Measurements from ENCODE around the gene SFRP5.

Gene SFRP5

DNA sequence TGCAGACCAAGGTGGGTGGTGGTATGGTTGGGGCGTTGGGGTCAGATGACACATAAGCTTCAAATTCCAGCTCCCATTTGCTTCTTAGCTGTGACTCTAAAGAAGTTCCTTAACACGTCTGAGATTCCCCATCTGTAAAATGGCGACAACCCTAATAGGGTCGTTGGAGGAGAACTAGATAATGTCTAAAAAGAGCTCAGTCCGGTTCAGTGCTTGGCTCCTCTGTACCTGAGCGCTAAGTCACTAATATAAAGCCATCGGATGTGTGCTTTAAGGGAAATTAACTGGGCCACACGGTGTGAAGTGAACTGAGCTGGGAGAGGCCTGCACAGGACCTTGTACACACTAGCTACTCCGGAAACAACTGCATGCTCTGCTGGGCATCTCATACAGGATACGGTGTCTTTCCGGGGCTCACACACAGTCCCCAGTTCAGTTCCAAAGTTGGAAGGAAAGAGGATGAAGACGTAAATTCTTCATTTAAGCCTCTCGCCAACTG is 35.3 kb downstream of the SFRP5 start:
- no peaks in the 10 kb centered on the region for H3K9me3 ChIP-seq (ENCODE audit: severe bottlenecking)
- peaks cover 30% of the 10 kb centered on the region for H3K36me3 ChIP-seq (ENCODE audit: low read depth)
- TF ChIP-seq, protein P1, sequence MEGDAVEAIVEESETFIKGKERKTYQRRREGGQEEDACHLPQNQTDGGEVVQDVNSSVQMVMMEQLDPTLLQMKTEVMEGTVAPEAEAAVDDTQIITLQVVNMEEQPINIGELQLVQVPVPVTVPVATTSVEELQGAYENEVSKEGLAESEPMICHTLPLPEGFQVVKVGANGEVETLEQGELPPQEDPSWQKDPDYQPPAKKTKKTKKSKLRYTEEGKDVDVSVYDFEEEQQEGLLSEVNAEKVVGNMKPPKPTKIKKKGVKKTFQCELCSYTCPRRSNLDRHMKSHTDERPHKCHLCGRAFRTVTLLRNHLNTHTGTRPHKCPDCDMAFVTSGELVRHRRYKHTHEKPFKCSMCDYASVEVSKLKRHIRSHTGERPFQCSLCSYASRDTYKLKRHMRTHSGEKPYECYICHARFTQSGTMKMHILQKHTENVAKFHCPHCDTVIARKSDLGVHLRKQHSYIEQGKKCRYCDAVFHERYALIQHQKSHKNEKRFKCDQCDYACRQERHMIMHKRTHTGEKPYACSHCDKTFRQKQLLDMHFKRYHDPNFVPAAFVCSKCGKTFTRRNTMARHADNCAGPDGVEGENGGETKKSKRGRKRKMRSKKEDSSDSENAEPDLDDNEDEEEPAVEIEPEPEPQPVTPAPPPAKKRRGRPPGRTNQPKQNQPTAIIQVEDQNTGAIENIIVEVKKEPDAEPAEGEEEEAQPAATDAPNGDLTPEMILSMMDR (IDR thresholded peaks at IDR 0.05; ENCODE audit: poor library complexity, severe bottlenecking), result no peak
- no peaks in the 10 kb centered on the region for H3K27me3 ChIP-seq (ENCODE audit: insufficient read depth, poor library complexity, severe bottlenecking)
- DNase-seq (ENCODE audit: low spot score) (no peak), ATAC-seq (ENCODE audit: low read depth) (peak; percentile 3; the same call in 1 of the 3 replicates)
- H3K4me1 ChIP-seq (ENCODE audit: insufficient read depth, poor library complexity, severe bottlenecking), result peaks cover 5% of the 10 kb centered on the region
- H3K4me3 ChIP-seq (ENCODE audit: severe bottlenecking), result peak overlapping the region; percentile 89
- H3K27ac ChIP-seq (ENCODE audit: poor library complexity, severe bottlenecking), result peak overlapping the region; percentile 44

DNA sequence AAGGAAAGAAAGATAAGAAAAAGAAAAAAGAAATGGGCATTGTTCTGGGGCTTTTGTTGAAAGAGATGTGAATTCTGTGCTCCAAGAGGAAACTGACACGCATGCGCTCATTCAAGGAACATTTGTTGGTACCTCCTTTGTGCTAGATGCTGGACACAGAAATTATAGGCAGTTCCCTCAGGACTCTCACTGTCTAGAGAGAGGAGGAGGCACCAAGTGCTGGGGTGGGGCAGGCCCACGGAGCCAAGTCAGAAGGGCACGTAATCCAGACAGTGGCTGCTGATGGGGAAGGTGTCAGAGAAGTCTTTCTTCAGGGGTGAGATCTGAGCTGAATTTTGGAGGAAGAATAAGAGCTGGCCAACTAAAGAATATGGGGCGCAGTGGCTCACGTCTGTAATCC is 37.8 kb downstream of the SFRP5 start:
- no peaks in the 10 kb centered on the region for H3K27me3 ChIP-seq (ENCODE audit: insufficient read depth, poor library complexity, severe bottlenecking)
- H3K9me3 ChIP-seq (ENCODE audit: severe bottlenecking), result no peaks in the 10 kb centered on the region
- H3K27ac ChIP-seq (ENCODE audit: poor library complexity, severe bottlenecking), result no peak overlapping the region
- H3K4me3 ChIP-seq (ENCODE audit: severe bottlenecking), result no peak overlapping the region
- no peak for DNase-seq (ENCODE audit: low spot score)
- H3K36me3 ChIP-seq (ENCODE audit: low read depth), result peaks cover 6% of the 10 kb centered on the region
- TF ChIP-seq, protein P1 (IDR thresholded peaks at IDR 0.05; ENCODE audit: poor library complexity, severe bottlenecking), result no peak
- ATAC-seq (ENCODE audit: low read depth), result no peak
- H3K4me1 ChIP-seq (ENCODE audit: insufficient read depth, poor library complexity, severe bottlenecking), result peaks cover 5% of the 10 kb centered on the region

DNA sequence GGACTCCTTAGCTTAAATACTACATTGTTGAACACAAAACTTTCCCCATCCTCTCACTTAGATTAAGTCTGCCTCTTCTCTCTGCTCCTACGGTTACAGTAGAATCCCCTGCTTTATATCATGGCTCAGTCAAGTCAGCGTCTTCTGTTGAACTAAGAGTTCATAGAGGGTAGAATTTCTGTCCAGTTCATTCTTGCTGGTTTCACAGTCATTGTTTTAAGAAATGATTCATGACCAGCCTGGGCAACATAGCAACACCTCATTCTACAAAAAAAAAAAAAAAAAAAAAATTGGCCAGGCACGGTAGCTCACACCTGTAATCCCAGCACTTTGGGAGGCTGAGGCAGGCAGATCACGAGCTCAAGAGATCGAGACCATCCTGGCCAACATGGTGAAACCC is 38.5 kb downstream of the SFRP5 start:
- Histone ChIP-seq H3K4me1 (ENCODE audit: insufficient read depth, poor library complexity, severe bottlenecking) (peaks cover 4% of the 10 kb centered on the region), H3K9me3 (ENCODE audit: severe bottlenecking) (no peaks in the 10 kb centered on the region), H3K27me3 (ENCODE audit: insufficient read depth, poor library complexity, severe bottlenecking) (no peaks in the 10 kb centered on the region), H3K36me3 (ENCODE audit: low read depth) (no peaks in the 10 kb centered on the region), H3K4me3 (ENCODE audit: severe bottlenecking) (no peak overlapping the region), H3K27ac (ENCODE audit: poor library complexity, severe bottlenecking) (no peak overlapping the region)
- no peak for DNase-seq (ENCODE audit: low spot score)
- no peak for ATAC-seq (ENCODE audit: low read depth)
- TF ChIP-seq, protein P1 (IDR thresholded peaks at IDR 0.05; ENCODE audit: poor library complexity, severe bottlenecking), result no peak

DNA sequence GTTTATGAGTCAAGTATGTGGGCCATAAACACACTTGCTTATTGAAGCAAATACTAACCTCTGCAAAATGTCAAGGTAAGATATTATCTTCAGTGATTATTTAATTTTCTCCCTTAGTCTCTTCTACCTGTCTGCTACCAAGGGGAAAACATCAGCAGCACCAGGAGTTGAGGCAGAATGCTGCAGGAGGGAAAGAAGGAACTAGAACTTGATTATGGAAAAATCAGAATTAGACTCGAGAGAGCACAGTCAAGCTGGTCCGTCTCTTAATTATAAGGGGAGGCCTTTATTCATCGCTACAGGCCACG is 39.8 kb downstream of the SFRP5 start:
- no peak for ATAC-seq (ENCODE audit: low read depth)
- DNase-seq (ENCODE audit: low spot score), result no peak
- Histone ChIP-seq H3K27ac (ENCODE audit: poor library complexity, severe bottlenecking) (no peak overlapping the region), H3K27me3 (ENCODE audit: insufficient read depth, poor library complexity, severe bottlenecking) (no peaks in the 10 kb centered on the region), H3K36me3 (ENCODE audit: low read depth) (no peaks in the 10 kb centered on the region), H3K4me1 (ENCODE audit: insufficient read depth, poor library complexity, severe bottlenecking) (no peaks in the 10 kb centered on the region), H3K9me3 (ENCODE audit: severe bottlenecking) (no peaks in the 10 kb centered on the region), H3K4me3 (ENCODE audit: severe bottlenecking) (no peak overlapping the region)
- TF ChIP-seq, protein P1 (IDR thresholded peaks at IDR 0.05; ENCODE audit: poor library complexity, severe bottlenecking), result peak; percentile 69

DNA sequence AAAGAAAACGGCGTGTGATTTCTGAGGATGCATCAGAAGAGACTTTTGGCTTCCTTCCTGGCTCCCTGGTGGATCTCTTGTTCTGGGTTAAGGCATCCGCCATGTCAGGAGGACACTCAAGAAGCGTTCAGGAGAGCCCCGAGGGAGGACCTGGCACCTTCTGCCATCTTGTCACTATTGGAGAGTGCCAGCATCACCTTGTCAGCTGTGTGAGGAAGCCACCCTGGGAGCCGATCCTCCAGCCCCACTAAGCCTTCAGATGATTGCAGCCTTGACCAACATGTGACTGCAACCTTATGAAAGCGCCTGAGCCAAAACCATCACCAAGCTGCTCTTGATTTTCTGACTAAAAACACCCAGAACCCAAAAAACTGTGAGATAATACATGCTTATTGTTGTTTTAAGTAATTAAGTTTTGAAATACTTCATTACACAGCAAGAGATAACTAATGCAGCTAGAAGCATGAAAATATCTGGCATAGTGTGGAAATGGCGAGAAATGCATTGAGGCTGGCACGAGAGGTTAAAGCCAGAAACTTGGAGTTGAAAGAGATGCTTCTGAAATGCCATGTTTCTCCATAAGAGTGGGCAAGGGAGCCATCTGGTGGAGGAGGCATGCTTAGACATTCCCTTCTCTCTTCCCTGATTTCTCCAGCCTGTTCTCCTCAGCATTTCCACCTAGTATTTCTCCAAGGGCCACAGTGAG is 40.3 kb downstream of the SFRP5 start:
- TF ChIP-seq, protein P1 (IDR thresholded peaks at IDR 0.05; ENCODE audit: poor library complexity, severe bottlenecking), result peak; percentile 90
- peak; percentile 76 for ATAC-seq (ENCODE audit: low read depth)

More for the DNA sequence above, 40.3 kb downstream of the SFRP5 start:
- H3K36me3 ChIP-seq (ENCODE audit: low read depth), result no peaks in the 10 kb centered on the region
- no peaks in the 10 kb centered on the region for H3K9me3 ChIP-seq (ENCODE audit: severe bottlenecking)
- H3K27ac ChIP-seq (ENCODE audit: poor library complexity, severe bottlenecking), result no peak overlapping the region
- H3K4me3 ChIP-seq (ENCODE audit: severe bottlenecking), result no peak overlapping the region
- peaks cover under 1% of the 10 kb centered on the region for H3K4me1 ChIP-seq (ENCODE audit: insufficient read depth, poor library complexity, severe bottlenecking)
- DNase-seq (ENCODE audit: low spot score), result no peak
- no peaks in the 10 kb centered on the region for H3K27me3 ChIP-seq (ENCODE audit: insufficient read depth, poor library complexity, severe bottlenecking)

All from RWPE2 (cell line).